Hepatic stellate cell (primary cell): ENCODE results near the gene MRTO4.
"Not testable (repeated sequence)": the region's sequence is repeated elsewhere in the genome, so short reads cannot be mapped to it uniquely, and the experiment has no call there.

Experiments
- DNase-seq: peaks from one replicate; pipeline ENCODE4 v3.0.0; 2011; ENCODE audit warnings: low spot score

Gene MRTO4

GRCh38 chr1:19251305-19252196 is at the start of gene MRTO4, which contains the start of gene EMC1:
Gene MRTO4, plus strand, starts transcription at chr1:19251805. Its CDS starts 31 bp downstream, at chr1:19251836.
Gene EMC1, minus strand, starts transcription at chr1:19251524. Its CDS starts 15 bp downstream, at chr1:19251509.
- peak; percentile 95 for DNase-seq

- no peak for DNase-seq
Measured at GRCh38 chr1:19202396-19202795, 49.2 kb upstream of the MRTO4 start.

- DNase-seq: no peak
Measured at GRCh38 chr1:19203440-19203839, 48.2 kb upstream of the MRTO4 start.

GRCh38 chr1:19204446-19205266 is 46.9 kb upstream of the MRTO4 start:
- DNase-seq: peak; percentile 11

GRCh38 chr1:19205403-19205802 is 46.2 kb upstream of the MRTO4 start:
- DNase-seq: no peak

- no peak for DNase-seq
Measured at GRCh38 chr1:19205845-19206244, 45.8 kb upstream of the MRTO4 start.

- DNase-seq: no peak
Measured at GRCh38 chr1:19206947-19207346, 44.7 kb upstream of the MRTO4 start.

- peak; percentile 36 for DNase-seq
Measured at GRCh38 chr1:19208710-19209438, 42.7 kb upstream of the MRTO4 start.

- DNase-seq: peak; percentile 31
Measured at GRCh38 chr1:19209439-19209989, 42.1 kb upstream of the MRTO4 start.

- peak; percentile 92 for DNase-seq
Measured at GRCh38 chr1:19209990-19210771, 41.4 kb upstream of the MRTO4 start, which contains the start of gene UBR4. Gene UBR4, minus strand, starts transcription at chr1:19210266. Its CDS starts 18 bp downstream, at chr1:19210248.

- no peak for DNase-seq
Measured at GRCh38 chr1:19210772-19211549, 40.6 kb upstream of the MRTO4 start.

- DNase-seq: no peak
Measured at GRCh38 chr1:19212167-19212566, 39.4 kb upstream of the MRTO4 start.

- no peak for DNase-seq
Measured at GRCh38 chr1:19213580-19213979, 38.0 kb upstream of the MRTO4 start.

GRCh38 chr1:19216585-19216984 is 35.0 kb upstream of the MRTO4 start:
- DNase-seq: not testable (repeated sequence)

- DNase-seq: no peak
Measured at GRCh38 chr1:19219451-19219850, 32.2 kb upstream of the MRTO4 start.

GRCh38 chr1:19220080-19220846 is 31.3 kb upstream of the MRTO4 start:
- DNase-seq: no peak

- DNase-seq: no peak
Measured at GRCh38 chr1:19220991-19221390, 30.6 kb upstream of the MRTO4 start.

- no peak for DNase-seq
Measured at GRCh38 chr1:19222573-19222972, 29.0 kb upstream of the MRTO4 start.
